Retinal pigment epithelial cell (primary cell): ENCODE results near the gene TRIAP1.

ENCODE experiments used
- DNase-seq: peaks from one replicate; pipeline ENCODE4 v3.0.0-alpha.2; 2010; ENCODE audit warnings: low read depth
- H3K4me3 ChIP-seq: 2 replicates; pipeline ENCODE4 v1.5.1; 2011; ENCODE audit warnings: mild to moderate bottlenecking, low read length, control low read depth, moderate library complexity
- CTCF ChIP-seq: conservative IDR thresholded peaks from 2 replicates; pipeline ENCODE4 v1.5.1; 2011; ENCODE audit warnings: low read depth, low read length, control low read depth, inconsistent platforms

Gene TRIAP1

DNA sequence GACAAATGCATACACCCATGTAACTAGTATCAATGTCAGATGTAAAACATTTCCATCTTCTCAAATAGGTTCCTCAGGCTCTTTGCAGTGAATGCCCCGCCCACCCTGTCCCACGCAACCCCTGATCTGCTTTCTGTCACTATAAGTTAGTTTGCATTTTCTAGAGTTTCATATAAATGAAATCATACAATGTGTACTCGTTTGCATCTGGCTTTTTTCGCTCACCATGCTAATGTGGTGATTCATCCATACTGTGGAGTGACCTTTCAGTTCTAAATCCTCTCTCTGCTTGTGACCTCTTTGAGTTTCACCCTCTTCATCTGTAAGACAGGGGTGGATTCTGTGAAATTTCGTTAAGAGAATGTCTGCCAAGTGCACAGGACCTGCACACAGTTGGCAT, 46.7 kb downstream of the TRIAP1 start:
- no peak for TF ChIP-seq CTCF
- H3K4me3 ChIP-seq, result no peak overlapping the region
- DNase-seq, result peak; percentile 73

GRCh38 chr12:120397824-120398540, 48.2 kb downstream of the TRIAP1 start:
- no peak for TF ChIP-seq CTCF
- DNase-seq, result no peak
- H3K4me3 ChIP-seq, result peak overlapping the region; percentile 3

- H3K4me3 ChIP-seq, result no peak overlapping the region
- no peak for DNase-seq
- no peak for TF ChIP-seq CTCF
These were observed 51.5 kb downstream of the TRIAP1 start for GRCh38 chr12:120394483-120395367.
